T-cell (primary cell): ENCODE data around the gene ROCK2. TPM values are rescaled to one million over a fixed set of nuclear protein-coding genes. Genes with fewer than 3 reads are reported as not detected.

Experiments
- ATAC-seq, 4 experiments: fragments of 200-7000 bp in 3 of 4; fragments of 150-1000 bp in 1 of 4; cut with Tn5 transposase; replicated peaks in 1 of 4; 1 replicate in 3 of 4; 2 replicates in 1 of 4; pipeline ENCODE4 v1.10.0; 2021; ENCODE audit warnings: moderate library complexity in 3 of 4, mild to moderate bottlenecking in 2 of 4, moderate number of reproducible peaks in 1 of 4
- CTCF ChIA-PET, 2 donors: fragments of 300-600 bp; sonication (Branson Sonifier 250); formaldehyde crosslinking; loops; one replicate each; lab custom pipeline; 2022; ENCODE audit warnings: antibody characterized with exemption in 2 of 2; lab: Charles Lee
- POLR2A ChIA-PET, 2 donors: fragments of 300-600 bp; sonication (Branson Sonifier 250); formaldehyde crosslinking; loops; one replicate each; lab custom pipeline; 2022; ENCODE audit warnings: antibody characterized with exemption in 2 of 2; lab: Charles Lee
- DNase-seq, 35 experiments: peaks; one replicate each; pipeline versions ENCODE4 v3.0.0 to v3.0.0-alpha.2; 2013 to 2023
- H3K27ac ChIP-seq: one replicate; pipeline ENCODE4 v1.5.1; 2013; ENCODE audit warnings: low read length
- H3K27me3 ChIP-seq, 2 experiments: replicated peaks in 1 of 2; 1 replicate in 1 of 2; 2 replicates in 1 of 2; pipeline versions ENCODE4 v1.6.1 to v1.7.0; 2013; ENCODE audit warnings: low read length in 1 of 2, mixed read lengths in 1 of 2; ENCODE audit not compliant: control insufficient read depth in 2 of 2, insufficient read depth in 2 of 2; ENCODE audit errors: extremely low read depth in 1 of 2
- H3K36me3 ChIP-seq, 2 donors: 1 replicate in 1 of 2; 2 replicates in 1 of 2; pipeline versions ENCODE4 v1.6.1 to v1.7.0; 2013; ENCODE audit warnings: low read length in 1 of 2; ENCODE audit not compliant: control insufficient read depth in 2 of 2, insufficient read depth in 1 of 2; ENCODE audit errors: extremely low read depth in 1 of 2
- H3K4me1 ChIP-seq, 2 experiments: 1 replicate in 1 of 2; 2 replicates in 1 of 2; pipeline versions ENCODE4 v1.6.1 to v1.7.0; 2013; ENCODE audit warnings: low read length in 2 of 2, mixed read lengths in 1 of 2; ENCODE audit not compliant: insufficient read depth in 2 of 2, control insufficient read depth in 1 of 2; ENCODE audit errors: extremely low read depth in 1 of 2
- H3K4me3 ChIP-seq, 2 donors: 1 replicate in 1 of 2; 2 replicates in 1 of 2; pipeline versions ENCODE4 v1.5.1 to v1.7.0; 2013; ENCODE audit warnings: mild to moderate bottlenecking in 2 of 2, low read length in 1 of 2, moderate library complexity in 1 of 2; ENCODE audit not compliant: control insufficient read depth in 1 of 2; ENCODE audit errors: extremely low read depth in 1 of 2
- H3K9me3 ChIP-seq: 2 replicates; pipeline ENCODE4 v1.7.0; 2013
- H3K27ac Mint-ChIP-seq, 2 donors: one replicate each; pipeline ENCODE4 v1.8.0; 2020 to 2021; ENCODE audit warnings: mild to moderate bottlenecking in 2 of 2, mixed read lengths in 2 of 2
- H3K27me3 Mint-ChIP-seq, 2 donors: one replicate each; pipeline ENCODE4 v1.8.0; 2021 to 2022; ENCODE audit warnings: mixed read lengths in 2 of 2
- H3K36me3 Mint-ChIP-seq: one replicate; pipeline ENCODE4 v1.8.0; 2021; ENCODE audit warnings: mixed read lengths
- H3K4me1 Mint-ChIP-seq, 3 donors: one replicate each; pipeline ENCODE4 v1.8.0; 2020 to 2022; ENCODE audit warnings: mixed read lengths in 3 of 3, mild to moderate bottlenecking in 1 of 3
- H3K4me3 Mint-ChIP-seq, 3 donors: one replicate each; pipeline ENCODE4 v1.8.0; 2020 to 2022; ENCODE audit warnings: mild to moderate bottlenecking in 3 of 3, mixed read lengths in 3 of 3, moderate library complexity in 3 of 3
- H3K9me3 Mint-ChIP-seq, 3 donors: one replicate each; pipeline ENCODE4 v1.8.0; 2020 to 2022; ENCODE audit warnings: mixed read lengths in 3 of 3
- WGBS: methylation state at CpG from one replicate; pipeline ENCODE4 v1.1.5; 2013; ENCODE audit warnings: missing lambda C conversion rate; ENCODE audit not compliant: insufficient coverage; 5-methylcytosine and 5-hydroxymethylcytosine counted together
- total RNA-seq, 35 experiments: library from RNA in 6 of 35; stranded (reverse) in 6 of 35; fragments of 120-200 nt in 1 of 35; gene quantifications; one replicate each; pipeline versions ENCODE4 v1.2.1 to v1.2.4 and lab custom pipeline; 2013 to 2026

ROCK2 gene
- total RNA-seq, 5 donors from 2014 or later (not counting 1 experiment from before 2014, with no cell fraction given), result 15.5 to 22.3 (median 18.6) TPM

DNA sequence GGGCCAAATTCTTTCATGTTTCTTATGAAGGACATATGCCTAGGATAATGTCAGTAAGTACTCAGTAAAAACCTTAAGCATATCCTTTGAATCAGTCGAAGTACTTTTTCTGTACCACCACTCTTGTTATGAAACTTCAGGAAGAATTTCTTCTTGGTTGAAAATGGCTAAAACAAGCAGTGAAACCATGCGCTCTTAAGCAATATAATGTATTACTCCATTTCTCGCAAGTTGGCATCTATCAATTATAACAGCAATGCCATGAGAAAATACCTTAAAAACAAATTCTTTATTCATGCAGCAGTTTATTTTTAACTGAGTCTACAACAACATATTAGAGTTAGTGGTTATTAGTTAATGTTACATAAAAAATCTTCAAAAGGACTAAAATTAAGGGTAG, 148.2 kb downstream of the ROCK2 start:
- DNase-seq (no peak), ATAC-seq (no peak)
- Histone ChIP-seq H3K4me3 (no peak overlapping the region), H3K36me3 (peaks cover 0 to 30% of the 10 kb centered on the region in 2 donors), H3K9me3 (no peaks in the 10 kb centered on the region), H3K27me3 (no peaks in the 10 kb centered on the region), H3K4me1 (no peaks in the 10 kb centered on the region), H3K27ac (no peak overlapping the region)
- ChIA-PET POLR2A (no interaction called here), CTCF (no interaction called here)
- Mint-ChIP-seq H3K4me1 (no peaks in the 10 kb centered on the region), H3K9me3 (no peaks in the 10 kb centered on the region), H3K27ac (no peak overlapping the region), H3K27me3 (no peaks in the 10 kb centered on the region), H3K4me3 (no peak overlapping the region), H3K36me3 (peaks cover 38% of the 10 kb centered on the region)
- WGBS, result no CpG with 5 or more reads among the region's 3 CpGs

GRCh38 chr2:11187731-11188130, 156.7 kb downstream of the ROCK2 start:
- Mint-ChIP-seq H3K27me3 (no peaks in the 10 kb centered on the region), H3K27ac (no peak overlapping the region), H3K4me3 (no peak overlapping the region), H3K4me1 (no peaks in the 10 kb centered on the region), H3K9me3 (no peaks in the 10 kb centered on the region), H3K36me3 (peaks cover 50% of the 10 kb centered on the region)
- WGBS, result no CpG with 5 or more reads among the region's 2 CpGs
- Histone ChIP-seq H3K36me3 (peaks cover 0 to 18% of the 10 kb centered on the region in 2 donors), H3K4me3 (no peak overlapping the region), H3K9me3 (no peaks in the 10 kb centered on the region), H3K27ac (no peak overlapping the region), H3K27me3 (no peaks in the 10 kb centered on the region), H3K4me1 (no peaks in the 10 kb centered on the region)
- DNase-seq, result no peak
- ChIA-PET POLR2A (no interaction called here), CTCF (no interaction called here)
- ATAC-seq, result no peak

DNA sequence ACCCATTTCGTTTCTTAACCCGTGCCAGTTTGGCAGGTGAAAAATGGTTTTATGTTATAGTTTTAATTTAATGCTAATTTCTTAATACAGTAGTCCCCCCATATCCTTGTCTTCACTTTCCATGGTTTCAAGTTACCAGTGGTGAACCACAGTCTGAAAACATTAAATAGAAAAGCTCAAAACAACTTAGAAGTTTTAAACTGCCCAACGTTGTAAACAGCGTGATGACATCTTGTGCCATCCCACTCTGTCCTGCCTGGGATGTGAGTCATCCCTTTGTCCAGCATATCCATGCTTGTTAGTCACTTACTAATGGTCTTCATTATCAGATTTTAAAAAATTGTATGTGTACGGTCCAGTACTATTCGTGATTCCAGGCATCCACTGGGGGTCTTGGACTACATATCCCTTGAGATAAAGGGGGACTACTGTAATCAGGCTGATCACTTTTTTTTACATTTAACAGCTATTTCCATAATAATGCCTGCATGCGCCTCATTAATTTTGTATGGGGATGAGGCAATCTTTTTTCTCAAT, 157.3 kb downstream of the ROCK2 start:
- 100% methylated on average over 2 of the region's 7 CpGs for WGBS
- Mint-ChIP-seq H3K9me3 (no peaks in the 10 kb centered on the region), H3K4me1 (no peaks in the 10 kb centered on the region), H3K27ac (no peak overlapping the region), H3K4me3 (no peak overlapping the region), H3K27me3 (no peaks in the 10 kb centered on the region), H3K36me3 (peaks cover 49% of the 10 kb centered on the region)
- Histone ChIP-seq H3K27me3 (no peaks in the 10 kb centered on the region), H3K36me3 (peaks cover 0 to 14% of the 10 kb centered on the region in 2 donors), H3K4me3 (no peak overlapping the region), H3K9me3 (no peaks in the 10 kb centered on the region), H3K4me1 (no peaks in the 10 kb centered on the region), H3K27ac (no peak overlapping the region)
- DNase-seq, result no peak
- ChIA-PET POLR2A (no interaction called here), CTCF (no interaction called here)
- no peak for ATAC-seq

DNA sequence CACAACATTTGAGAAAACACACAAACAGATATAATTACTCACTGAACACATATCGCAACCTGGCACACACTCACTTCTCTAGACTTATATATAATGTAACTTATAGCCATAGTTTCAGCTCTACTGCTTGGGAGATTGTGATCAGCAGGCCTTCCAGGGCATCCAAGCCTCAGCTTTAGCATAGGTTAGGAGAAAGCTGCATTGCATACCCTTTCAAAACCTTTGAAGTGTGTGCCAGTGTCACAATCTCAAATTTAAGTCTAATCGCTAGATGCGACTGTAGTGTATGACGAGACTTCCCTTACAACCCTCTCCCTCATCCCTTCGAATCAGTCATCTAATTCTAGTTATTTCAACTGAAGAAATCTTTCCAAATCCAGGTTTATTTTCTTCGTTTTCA, 158.3 kb downstream of the ROCK2 start:
- no peaks in the 10 kb centered on the region for H3K27me3 Mint-ChIP-seq
- Histone ChIP-seq H3K27ac (no peak overlapping the region), H3K9me3 (no peaks in the 10 kb centered on the region), H3K4me3 (no peak overlapping the region), H3K27me3 (no peaks in the 10 kb centered on the region), H3K4me1 (no peaks in the 10 kb centered on the region), H3K36me3 (peaks cover 0 to 15% of the 10 kb centered on the region in 2 donors)
- peaks cover 46% of the 10 kb centered on the region for H3K36me3 Mint-ChIP-seq
- no peak overlapping the region for H3K4me3 Mint-ChIP-seq
- no peak overlapping the region for H3K27ac Mint-ChIP-seq
- H3K9me3 Mint-ChIP-seq, result no peaks in the 10 kb centered on the region
- H3K4me1 Mint-ChIP-seq, result no peaks in the 10 kb centered on the region
- POLR2A ChIA-PET, result no interaction called here
- CTCF ChIA-PET, result interaction anchor here in 1 of 2 donors (0.6 kb wide), 1 partner anchor 507 kb away, joined by 3 read pairs; no protein-coding TSS in a partner anchor
- DNase-seq, result no peak
- ATAC-seq, result no peak
- 96% methylated on average over 5 of the region's 6 CpGs for WGBS

DNA sequence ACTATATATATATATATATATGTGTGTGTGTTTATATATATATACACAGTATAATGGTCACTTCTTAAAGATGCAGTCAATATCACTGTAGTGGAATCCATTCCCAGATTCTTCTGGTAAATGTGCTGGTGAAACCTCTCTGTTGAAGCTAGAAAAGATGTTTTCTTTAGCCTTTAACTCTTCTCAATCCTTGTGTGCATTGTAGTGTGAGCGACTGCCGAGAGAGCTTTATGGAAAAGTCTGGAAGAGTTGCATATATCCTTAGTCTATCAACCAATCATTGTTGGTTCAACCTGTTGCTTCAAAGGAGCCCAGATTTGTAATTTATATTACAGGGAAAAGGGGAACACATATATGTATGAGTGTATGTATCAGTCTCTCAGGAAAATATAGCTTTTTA, 161.5 kb downstream of the ROCK2 start:
- no CpG with 5 or more reads among the region's 2 CpGs for WGBS
- H3K27me3 ChIP-seq, result no peaks in the 10 kb centered on the region

DNA sequence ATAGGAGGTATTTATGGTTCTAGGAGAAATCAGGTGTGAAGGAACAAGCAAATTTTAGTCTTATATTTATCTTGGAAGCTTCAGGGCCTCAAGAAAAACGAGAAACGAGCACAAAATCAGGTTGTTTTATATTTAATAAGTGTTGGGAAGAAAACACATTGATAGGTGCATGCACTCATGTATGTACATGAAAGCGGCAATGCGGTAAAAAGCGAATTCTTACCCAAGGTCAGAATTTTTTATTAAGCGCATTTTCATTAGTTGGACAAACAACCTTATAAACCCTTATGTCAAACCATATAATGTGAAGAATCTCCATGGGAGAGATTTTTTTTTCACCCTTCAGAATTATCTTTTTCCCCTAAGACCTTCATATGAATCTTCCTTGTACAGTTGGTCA, 163.8 kb downstream of the ROCK2 start:
- H3K27ac Mint-ChIP-seq, result no peak overlapping the region
- no peaks in the 10 kb centered on the region for H3K27me3 Mint-ChIP-seq
- DNase-seq (no peak), ATAC-seq (no peak)
- ChIA-PET POLR2A (no interaction called here), CTCF (no interaction called here)
- peaks cover 0 to 13% of the 10 kb centered on the region in 2 donors for H3K36me3 ChIP-seq
- no peak overlapping the region for H3K27ac ChIP-seq
- H3K9me3 Mint-ChIP-seq, result no peaks in the 10 kb centered on the region
- no peak overlapping the region for H3K4me3 Mint-ChIP-seq
- WGBS, result 57% methylated on average over 2 of the region's 6 CpGs
- peaks cover 27% of the 10 kb centered on the region for H3K36me3 Mint-ChIP-seq
- H3K4me3 ChIP-seq, result no peak overlapping the region
- H3K9me3 ChIP-seq, result no peaks in the 10 kb centered on the region
- no peaks in the 10 kb centered on the region for H3K4me1 ChIP-seq
- no peaks in the 10 kb centered on the region for H3K27me3 ChIP-seq
- peaks cover 3 to 4% (median 4%) of the 10 kb centered on the region in 3 donors for H3K4me1 Mint-ChIP-seq

More for the DNA sequence above, 161.5 kb downstream of the ROCK2 start:
- no peaks in the 10 kb centered on the region for H3K9me3 ChIP-seq
- peaks cover 41% of the 10 kb centered on the region for H3K36me3 Mint-ChIP-seq
- ChIA-PET CTCF (interaction anchor here (0.5 to 0.8 kb wide), 2 partner anchors 27 to 1260 kb away, joined by 3 read pairs; partner anchors contain the start of gene SLC66A3 (in 1 of the 2)), POLR2A (interaction anchor here in 1 of 2 donors (1.8 kb wide), 1 partner anchor 27 kb away, joined by 3 read pairs; the partner anchor contains the start of gene SLC66A3)
- ATAC-seq (no peak), DNase-seq (no peak)
- H3K4me1 Mint-ChIP-seq, result no peaks in the 10 kb centered on the region
- H3K4me3 Mint-ChIP-seq, result no peak overlapping the region
- peaks cover 0 to 17% of the 10 kb centered on the region in 2 donors for H3K36me3 ChIP-seq
- no peak overlapping the region for H3K4me3 ChIP-seq
- H3K27me3 Mint-ChIP-seq, result no peaks in the 10 kb centered on the region
- no peaks in the 10 kb centered on the region for H3K4me1 ChIP-seq
- no peak overlapping the region for H3K27ac ChIP-seq
- no peaks in the 10 kb centered on the region for H3K9me3 Mint-ChIP-seq
- no peak overlapping the region for H3K27ac Mint-ChIP-seq
